ENCODE data around the gene GPSM1.
"Not testable (repeated sequence)": the region's sequence is repeated elsewhere in the genome, so short reads cannot be mapped to it uniquely, and the experiment has no call there.

GPSM1 gene

DNA sequence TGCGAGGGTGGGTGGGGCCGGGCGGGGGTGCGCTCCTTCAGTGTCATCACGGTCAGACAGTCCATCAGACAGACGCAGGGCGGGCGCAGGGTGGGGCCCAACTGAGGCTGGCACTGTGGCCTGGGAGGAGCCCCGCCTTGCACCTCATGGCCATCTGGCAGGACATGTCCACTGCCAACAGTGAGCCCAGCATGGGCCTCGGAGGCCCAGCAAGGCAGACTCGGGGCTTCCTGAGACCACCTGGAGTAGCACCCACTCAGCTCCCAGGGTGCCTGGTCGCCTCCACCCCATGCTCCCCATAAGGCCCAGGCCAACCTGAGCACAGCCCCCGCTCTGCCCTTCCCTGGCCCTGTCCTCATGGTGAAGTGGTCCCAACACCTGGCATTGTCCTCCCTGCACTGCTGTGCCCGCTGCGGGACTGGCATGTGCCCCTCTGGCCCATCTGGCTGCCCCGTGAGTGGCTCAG lies 8.5 kb upstream of the GPSM1 start:
- DNase-seq = no peak

DNA sequence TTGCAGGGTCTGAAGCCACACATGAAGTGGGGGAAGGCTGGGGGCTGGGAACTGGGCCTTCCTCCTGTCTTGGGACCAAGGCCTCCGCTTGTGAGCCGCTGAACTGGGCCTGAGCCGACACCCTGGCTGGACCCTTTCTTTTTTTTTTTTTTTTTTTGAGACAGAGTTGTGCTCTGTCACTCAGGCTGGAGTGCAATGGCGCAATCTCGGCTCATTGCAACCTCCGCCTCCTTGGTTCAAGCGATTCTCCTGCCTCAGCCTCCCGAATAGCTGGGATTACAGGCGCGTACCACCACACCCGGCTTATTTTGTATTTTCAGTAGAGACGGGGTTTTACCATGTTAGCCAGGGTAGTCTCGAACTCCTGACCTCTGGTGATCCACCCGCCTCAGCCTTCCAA lies 8.1 kb upstream of the GPSM1 start:
- DNase-seq = not testable (repeated sequence)

DNA sequence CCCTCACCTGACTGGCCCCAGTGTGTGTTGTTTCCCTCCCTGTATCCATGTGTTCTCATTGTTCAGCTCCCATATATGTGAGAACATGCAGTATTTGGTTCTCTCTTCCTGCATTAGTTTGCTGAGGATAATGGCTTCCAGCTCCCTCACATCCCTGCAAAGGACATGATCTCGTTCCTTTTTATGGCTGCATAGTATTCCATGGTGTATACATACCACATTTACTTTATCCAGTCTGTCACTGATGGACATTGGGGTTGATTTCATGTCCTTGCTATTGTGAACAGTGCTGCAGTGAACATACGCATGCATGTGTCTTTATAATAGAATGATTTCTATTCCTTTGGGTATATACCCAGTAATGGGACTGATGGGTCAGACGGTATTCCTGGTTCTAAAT lies 7.4 kb upstream of the GPSM1 start:
- DNase-seq = not testable (repeated sequence)

- not testable (repeated sequence) for DNase-seq
Measured at GRCh38 chr9:136320972-136321371, 6.4 kb upstream of the GPSM1 start.

GRCh38 chr9:136321561-136321960 lies 5.8 kb upstream of the GPSM1 start:
- DNase-seq = no peak

- no peak for DNase-seq
Measured at GRCh38 chr9:136322756-136323330, 4.5 kb upstream of the GPSM1 start.

- DNase-seq = no peak
Measured at GRCh38 chr9:136323371-136323789, 4.0 kb upstream of the GPSM1 start.

- no peak for DNase-seq
Measured at GRCh38 chr9:136324501-136325300, 2.6 kb upstream of the GPSM1 start.

- no peak for DNase-seq
Measured at GRCh38 chr9:136325358-136325757, 2.0 kb upstream of the GPSM1 start.

- no peak for DNase-seq
Measured at GRCh38 chr9:136326061-136326760, 1.1 kb upstream of the GPSM1 start.

DNA sequence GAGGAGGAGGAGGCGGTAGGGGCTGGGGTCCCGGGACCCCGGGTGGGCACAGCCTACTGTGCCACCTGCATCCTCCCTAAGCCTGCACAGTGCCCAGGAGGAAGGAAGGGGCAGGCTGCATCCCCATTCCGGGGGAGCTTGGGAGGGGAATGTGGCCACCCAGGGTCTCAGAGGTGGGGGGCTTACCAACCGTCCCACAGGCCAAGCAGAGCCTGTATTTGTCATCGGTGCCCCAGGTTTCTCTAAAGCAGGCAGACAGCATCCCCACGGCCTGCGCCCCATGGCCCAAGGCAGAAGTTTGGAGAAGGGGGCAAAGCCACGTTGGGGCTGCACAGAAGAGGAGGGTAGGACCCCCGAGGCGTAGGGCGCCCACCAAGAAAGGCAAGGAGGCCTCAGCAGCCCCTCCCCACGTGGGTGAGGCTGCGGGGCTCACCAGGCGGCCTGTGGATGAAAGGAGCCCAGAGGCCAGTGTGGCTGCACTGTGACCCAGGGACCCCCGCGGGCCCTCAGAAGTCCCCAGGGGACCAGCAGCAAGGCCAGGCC lies 507 bp upstream of the GPSM1 start:
- DNase-seq = no peak

DNA sequence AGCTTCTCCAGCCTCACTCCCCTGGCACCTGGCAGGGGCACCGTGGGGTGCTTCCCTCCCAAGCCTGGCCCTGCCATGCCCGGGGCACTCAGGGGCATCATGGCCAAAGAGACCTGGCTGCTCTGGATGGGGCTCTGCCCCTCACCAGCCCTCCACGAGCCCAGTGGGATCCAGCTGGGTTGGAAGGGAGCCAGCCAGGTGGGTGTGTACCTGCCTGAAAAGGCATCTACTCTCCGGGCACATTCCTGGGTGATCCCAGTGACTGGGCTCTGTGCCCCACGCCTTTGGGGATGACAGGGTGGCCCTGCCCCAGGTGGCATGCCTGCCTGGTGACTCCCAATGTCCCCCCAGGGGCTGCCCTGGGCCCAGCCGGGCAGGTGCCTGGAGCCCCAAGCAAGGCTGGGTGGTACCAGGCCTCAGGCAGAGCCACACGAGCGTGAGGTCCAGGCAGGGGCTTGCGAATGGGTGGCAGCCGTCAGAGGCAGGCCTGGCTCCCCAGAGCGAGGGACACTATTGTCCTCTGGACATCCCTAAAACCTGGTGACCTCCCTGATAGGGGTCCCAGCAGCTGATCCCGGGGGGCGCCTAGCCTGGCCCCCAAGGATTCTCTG lies 777 bp downstream of the GPSM1 start:
- no peak for DNase-seq

DNA sequence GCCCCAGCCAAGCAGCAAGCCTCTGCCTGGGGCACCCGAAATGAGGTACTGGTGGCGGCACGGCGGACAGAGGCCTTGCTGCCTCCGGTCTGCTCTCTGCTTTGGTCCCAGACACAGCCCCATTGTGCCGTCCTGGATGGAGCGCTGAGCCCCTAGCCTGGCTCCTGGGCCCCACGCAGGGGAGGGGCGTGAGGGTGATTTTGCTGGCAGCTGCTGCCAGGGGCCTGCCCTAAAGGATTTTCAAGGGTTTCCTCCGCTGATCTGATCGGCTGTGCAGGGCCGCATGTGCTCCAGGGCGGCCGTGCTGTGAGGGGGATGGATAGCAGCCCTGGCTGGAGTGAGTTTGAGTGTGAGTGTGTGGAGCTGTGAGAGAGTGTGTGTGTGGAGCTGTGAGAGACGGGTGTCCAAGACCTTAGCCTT lies 1.3 kb downstream of the GPSM1 start:
- no peak for DNase-seq

GRCh38 chr9:136329211-136329627 lies 1.9 kb downstream of the GPSM1 start:
- no peak for DNase-seq

GRCh38 chr9:136329636-136330405 lies 2.5 kb downstream of the GPSM1 start:
- no peak for DNase-seq

GRCh38 chr9:136330406-136330990 lies 3.2 kb downstream of the GPSM1 start:
- DNase-seq = no peak

GRCh38 chr9:136331030-136331429 lies 3.7 kb downstream of the GPSM1 start:
- DNase-seq = no peak

DNA sequence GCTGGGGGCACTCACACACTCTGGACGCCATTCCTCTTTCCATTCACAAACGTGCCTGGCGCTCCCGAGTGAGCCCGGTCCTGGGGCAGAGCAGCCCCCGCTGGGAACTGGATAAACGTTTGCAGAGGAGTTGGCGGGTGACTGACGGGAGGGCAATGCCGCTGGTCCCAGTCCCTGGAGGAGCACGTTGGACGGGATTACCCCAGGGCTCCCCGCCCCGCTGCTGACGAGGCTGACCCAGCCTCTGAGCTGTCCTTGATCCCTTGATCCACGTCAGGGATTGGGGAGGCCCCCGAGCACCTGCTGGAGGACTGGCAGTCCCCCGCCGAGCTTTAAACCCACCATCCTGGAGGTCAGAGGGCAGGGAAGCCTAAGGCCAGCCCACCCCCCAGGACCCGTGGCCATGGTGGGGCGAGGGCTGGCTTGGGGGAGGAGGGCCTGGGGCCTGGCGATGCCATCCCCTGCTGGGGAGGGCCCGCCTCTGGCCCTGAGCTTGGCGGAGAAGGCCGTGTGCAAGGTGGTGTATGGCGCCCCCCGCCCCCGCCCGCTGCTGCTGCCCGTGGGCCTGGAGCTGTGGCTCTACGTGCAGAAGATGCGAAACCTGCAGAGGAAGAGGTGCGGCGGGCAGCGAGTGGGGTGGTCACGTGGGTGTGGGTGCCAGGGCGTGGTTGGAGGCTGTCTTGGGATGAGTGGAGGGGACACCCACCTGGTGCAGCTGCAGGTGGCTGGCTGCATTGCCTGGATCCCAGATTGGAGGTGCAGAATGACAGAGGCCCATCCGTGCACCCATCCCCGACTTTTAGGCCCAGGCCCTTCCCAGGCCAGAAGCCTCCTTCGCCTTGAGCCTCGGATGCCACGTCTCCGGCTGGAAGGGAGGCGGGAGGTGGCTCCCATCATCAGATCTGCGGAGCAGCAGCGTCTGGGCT lies 4.5 kb downstream of the GPSM1 start:
- no peak for DNase-seq

DNA sequence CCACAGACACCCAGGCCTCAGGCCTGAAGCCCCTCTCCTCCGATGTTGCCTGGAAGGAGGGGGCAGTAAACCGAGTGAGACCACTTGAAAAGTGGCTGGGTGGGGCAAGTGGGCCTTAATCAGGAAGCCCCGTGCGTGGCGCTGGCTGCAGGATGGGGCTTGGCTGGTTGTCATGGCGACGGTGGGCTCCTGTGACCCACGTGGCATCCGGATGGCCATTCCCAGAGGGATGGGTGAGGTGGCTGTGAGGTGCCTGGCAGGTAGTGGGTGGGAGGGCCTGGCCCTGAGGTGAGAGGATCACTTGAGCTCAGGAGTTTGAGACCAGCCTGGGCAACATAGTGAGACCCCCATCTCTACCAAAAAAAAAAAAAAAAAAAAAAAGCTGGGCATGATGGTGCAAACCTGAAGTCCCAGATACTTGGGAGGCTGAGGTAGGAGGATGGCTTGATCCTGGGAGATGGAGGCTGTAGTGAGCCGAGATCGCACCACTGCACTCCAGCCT lies 5.2 kb downstream of the GPSM1 start:
- DNase-seq = no peak

DNA sequence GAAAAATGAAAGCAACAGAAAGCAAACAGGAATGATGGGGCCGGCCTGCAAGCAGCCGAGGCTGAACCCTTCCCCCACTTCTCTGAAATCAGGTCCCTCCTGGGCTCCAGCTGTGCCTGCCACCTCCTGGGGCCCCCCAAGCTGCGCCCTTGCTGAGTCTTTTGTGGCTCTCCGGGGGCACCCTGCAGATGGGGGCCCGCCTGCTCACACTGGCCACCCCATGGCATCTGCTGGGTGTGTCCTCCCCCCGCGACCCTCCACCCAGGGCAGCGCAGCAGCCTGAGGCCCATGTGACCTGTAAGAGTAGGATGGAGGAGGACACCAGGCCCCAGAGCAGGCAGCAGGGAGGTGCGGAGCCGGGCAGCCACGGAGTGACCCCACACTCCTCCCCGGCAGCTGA lies 5.7 kb downstream of the GPSM1 start:
- DNase-seq = no peak

GRCh38 chr9:136333486-136333885 lies 6.1 kb downstream of the GPSM1 start:
- no peak for DNase-seq

Data from CD4-positive, alpha-beta T cell treated with Interleukin-1 beta for 1 hour (primary cell).